Measurements from ENCODE around the gene OR6S1.
"Not testable (repeated sequence)": the region's sequence is repeated elsewhere in the genome, so short reads cannot be mapped to it uniquely, and the experiment has no call there.

OR6S1 gene

GRCh38 chr14:20607617-20608016 is 33.9 kb downstream of the OR6S1 start:
- no peak overlapping the region for H3K4me3 ChIP-seq (ENCODE audit: low read length in 2 of 2)
- no peaks in the 10 kb centered on the region for H3K9me3 ChIP-seq (ENCODE audit: control insufficient read depth in 2 of 2, low read length in 2 of 2)
- no peak overlapping the region for H3K27ac ChIP-seq (ENCODE audit: low read length)
- no peaks in the 10 kb centered on the region for H3K36me3 ChIP-seq (ENCODE audit: control insufficient read depth in 2 of 2, insufficient read depth in 2 of 2, low read length in 2 of 2)
- H3K4me1 ChIP-seq (ENCODE audit: control insufficient read depth, insufficient read depth, low read length), result peaks cover 7% of the 10 kb centered on the region
- no peak overlapping the region for H3K9ac ChIP-seq (ENCODE audit: low read length in 2 of 2)
- no peaks in the 10 kb centered on the region for H3K27me3 ChIP-seq (ENCODE audit: control insufficient read depth in 1 of 2, insufficient read depth in 2 of 2, low read length in 2 of 2)

GRCh38 chr14:20606902-20607242 is 34.6 kb downstream of the OR6S1 start:
- H3K27me3 ChIP-seq (ENCODE audit: control insufficient read depth in 1 of 2, insufficient read depth in 2 of 2, low read length in 2 of 2), result no peaks in the 10 kb centered on the region
- no peaks in the 10 kb centered on the region for H3K36me3 ChIP-seq (ENCODE audit: control insufficient read depth in 2 of 2, insufficient read depth in 2 of 2, low read length in 2 of 2)
- peaks cover 7% of the 10 kb centered on the region for H3K4me1 ChIP-seq (ENCODE audit: control insufficient read depth, insufficient read depth, low read length)
- no peaks in the 10 kb centered on the region for H3K9me3 ChIP-seq (ENCODE audit: control insufficient read depth in 2 of 2, low read length in 2 of 2)
- no peak overlapping the region for H3K27ac ChIP-seq (ENCODE audit: low read length)
- no peak overlapping the region for H3K9ac ChIP-seq (ENCODE audit: low read length in 2 of 2)
- no peak overlapping the region for H3K4me3 ChIP-seq (ENCODE audit: low read length in 2 of 2)

- Histone ChIP-seq H3K36me3 (ENCODE audit: control insufficient read depth in 2 of 2, insufficient read depth in 2 of 2, low read length in 2 of 2) (no peaks in the 10 kb centered on the region), H3K9ac (ENCODE audit: low read length in 2 of 2) (no peak overlapping the region), H3K9me3 (ENCODE audit: control insufficient read depth in 2 of 2, low read length in 2 of 2) (no peaks in the 10 kb centered on the region), H3K4me1 (ENCODE audit: control insufficient read depth, insufficient read depth, low read length) (peaks cover 7% of the 10 kb centered on the region), H3K27me3 (ENCODE audit: control insufficient read depth in 1 of 2, insufficient read depth in 2 of 2, low read length in 2 of 2) (no peaks in the 10 kb centered on the region), H3K27ac (ENCODE audit: low read length) (no peak overlapping the region), H3K4me3 (ENCODE audit: low read length in 2 of 2) (no peak overlapping the region)
Observed at GRCh38 chr14:20606190-20606901, 35.1 kb downstream of the OR6S1 start.

- Histone ChIP-seq H3K27ac (ENCODE audit: low read length) (no peak overlapping the region), H3K4me3 (ENCODE audit: low read length in 2 of 2) (no peak overlapping the region), H3K9ac (ENCODE audit: low read length in 2 of 2) (no peak overlapping the region), H3K36me3 (ENCODE audit: control insufficient read depth in 2 of 2, insufficient read depth in 2 of 2, low read length in 2 of 2) (no peaks in the 10 kb centered on the region), H3K9me3 (ENCODE audit: control insufficient read depth in 2 of 2, low read length in 2 of 2) (no peaks in the 10 kb centered on the region), H3K27me3 (ENCODE audit: control insufficient read depth in 1 of 2, insufficient read depth in 2 of 2, low read length in 2 of 2) (no peaks in the 10 kb centered on the region), H3K4me1 (ENCODE audit: control insufficient read depth, insufficient read depth, low read length) (peaks cover 5% of the 10 kb centered on the region)
Observed at GRCh38 chr14:20603813-20604690, 37.4 kb downstream of the OR6S1 start.

- Histone ChIP-seq H3K9ac (ENCODE audit: low read length in 2 of 2) (no peak overlapping the region), H3K4me3 (ENCODE audit: low read length in 2 of 2) (no peak overlapping the region), H3K27ac (ENCODE audit: low read length) (no peak overlapping the region), H3K4me1 (ENCODE audit: control insufficient read depth, insufficient read depth, low read length) (no peaks in the 10 kb centered on the region), H3K36me3 (ENCODE audit: control insufficient read depth in 2 of 2, insufficient read depth in 2 of 2, low read length in 2 of 2) (no peaks in the 10 kb centered on the region), H3K27me3 (ENCODE audit: control insufficient read depth in 1 of 2, insufficient read depth in 2 of 2, low read length in 2 of 2) (no peaks in the 10 kb centered on the region), H3K9me3 (ENCODE audit: control insufficient read depth in 2 of 2, low read length in 2 of 2) (no peaks in the 10 kb centered on the region)
Observed at GRCh38 chr14:20602583-20602982, 38.9 kb downstream of the OR6S1 start.

- H3K9ac ChIP-seq (ENCODE audit: low read length in 2 of 2), result no peak overlapping the region
Observed at GRCh38 chr14:20601522-20601921, 40.0 kb downstream of the OR6S1 start.

GRCh38 chr14:20597108-20597507 is 44.4 kb downstream of the OR6S1 start:
- Histone ChIP-seq H3K36me3 (ENCODE audit: control insufficient read depth in 2 of 2, insufficient read depth in 2 of 2, low read length in 2 of 2) (no peaks in the 10 kb centered on the region), H3K27me3 (ENCODE audit: control insufficient read depth in 1 of 2, insufficient read depth in 2 of 2, low read length in 2 of 2) (no peaks in the 10 kb centered on the region), H3K9ac (ENCODE audit: low read length in 2 of 2) (no peak overlapping the region)

More at GRCh38 chr14:20601522-20601921, 40.0 kb downstream of the OR6S1 start:
- Histone ChIP-seq H3K36me3 (ENCODE audit: control insufficient read depth in 2 of 2, insufficient read depth in 2 of 2, low read length in 2 of 2) (no peaks in the 10 kb centered on the region), H3K27ac (ENCODE audit: low read length) (no peak overlapping the region), H3K9me3 (ENCODE audit: control insufficient read depth in 2 of 2, low read length in 2 of 2) (no peaks in the 10 kb centered on the region), H3K4me3 (ENCODE audit: low read length in 2 of 2) (no peak overlapping the region), H3K4me1 (ENCODE audit: control insufficient read depth, insufficient read depth, low read length) (no peaks in the 10 kb centered on the region), H3K27me3 (ENCODE audit: control insufficient read depth in 1 of 2, insufficient read depth in 2 of 2, low read length in 2 of 2) (no peaks in the 10 kb centered on the region)

GRCh38 chr14:20595726-20596125 is 45.8 kb downstream of the OR6S1 start:
- H3K9me3 ChIP-seq (ENCODE audit: control insufficient read depth in 2 of 2, low read length in 2 of 2); H3K4me3 ChIP-seq (ENCODE audit: low read length in 2 of 2); H3K36me3 ChIP-seq (ENCODE audit: control insufficient read depth in 2 of 2, insufficient read depth in 2 of 2, low read length in 2 of 2); H3K27me3 ChIP-seq (ENCODE audit: control insufficient read depth in 1 of 2, insufficient read depth in 2 of 2, low read length in 2 of 2); H3K27ac ChIP-seq (ENCODE audit: low read length); H3K4me1 ChIP-seq (ENCODE audit: control insufficient read depth, insufficient read depth, low read length); H3K9ac ChIP-seq (ENCODE audit: low read length in 2 of 2): not testable (repeated sequence)

More at GRCh38 chr14:20597108-20597507, 44.4 kb downstream of the OR6S1 start:
- Histone ChIP-seq H3K4me3 (ENCODE audit: low read length in 2 of 2) (no peak overlapping the region), H3K27ac (ENCODE audit: low read length) (no peak overlapping the region), H3K4me1 (ENCODE audit: control insufficient read depth, insufficient read depth, low read length) (no peaks in the 10 kb centered on the region), H3K9me3 (ENCODE audit: control insufficient read depth in 2 of 2, low read length in 2 of 2) (no peaks in the 10 kb centered on the region)

- H3K27ac ChIP-seq (ENCODE audit: low read length), result no peak overlapping the region
- H3K9me3 ChIP-seq (ENCODE audit: control insufficient read depth in 2 of 2, low read length in 2 of 2), result no peaks in the 10 kb centered on the region
- no peak overlapping the region for H3K4me3 ChIP-seq (ENCODE audit: low read length in 2 of 2)
- peaks cover 0 to 4% of the 10 kb centered on the region in 2 donors for H3K27me3 ChIP-seq (ENCODE audit: control insufficient read depth in 1 of 2, insufficient read depth in 2 of 2, low read length in 2 of 2)
- no peaks in the 10 kb centered on the region for H3K36me3 ChIP-seq (ENCODE audit: control insufficient read depth in 2 of 2, insufficient read depth in 2 of 2, low read length in 2 of 2)
- H3K4me1 ChIP-seq (ENCODE audit: control insufficient read depth, insufficient read depth, low read length), result no peaks in the 10 kb centered on the region
- H3K9ac ChIP-seq (ENCODE audit: low read length in 2 of 2), result no peak overlapping the region
Observed at GRCh38 chr14:20592574-20592973, 48.9 kb downstream of the OR6S1 start.

- Histone ChIP-seq H3K36me3 (ENCODE audit: control insufficient read depth in 2 of 2, insufficient read depth in 2 of 2, low read length in 2 of 2) (no peaks in the 10 kb centered on the region), H3K9ac (ENCODE audit: low read length in 2 of 2) (no peak within 1 kb of the TSS)
Observed at GRCh38 chr14:20591235-20591634, 50.3 kb downstream of the OR6S1 start, which contains the start of gene RNASE12. Gene RNASE12 (minus strand): TSS chr14:20591376. CDS start chr14:20590723, 653 bp downstream.

More at GRCh38 chr14:20591235-20591634, 50.3 kb downstream of the OR6S1 start, which contains the start of gene RNASE12:
- no peaks in the 10 kb centered on the region for H3K9me3 ChIP-seq (ENCODE audit: control insufficient read depth in 2 of 2, low read length in 2 of 2)
- H3K27me3 ChIP-seq (ENCODE audit: control insufficient read depth in 1 of 2, insufficient read depth in 2 of 2, low read length in 2 of 2), result peaks cover 0 to 4% of the 10 kb centered on the region in 2 donors
- no peaks in the 10 kb centered on the region for H3K4me1 ChIP-seq (ENCODE audit: control insufficient read depth, insufficient read depth, low read length)
- no peak within 1 kb of the TSS for H3K4me3 ChIP-seq (ENCODE audit: low read length in 2 of 2)
- H3K27ac ChIP-seq (ENCODE audit: low read length), result no peak within 1 kb of the TSS
